Fibroblast of the aortic adventitia (primary cell): ENCODE measurements around the gene MAP2K4. TPM values are rescaled to one million over a fixed set of nuclear protein-coding genes. Genes with fewer than 3 reads are reported as not detected.

Experiments
- DNase-seq: peaks from one replicate; pipeline ENCODE4 v3.0.0-alpha.2; 2010; ENCODE audit warnings: low read depth
- H3K4me3 ChIP-seq: 2 replicates; pipeline ENCODE4 v1.5.1; 2011; ENCODE audit warnings: low read depth, mild to moderate bottlenecking, control low read depth, low read length, moderate library complexity
- small RNA-seq: library from RNA; depleted of rRNA; stranded (forward); fragments of <200 nt; gene quantifications from one replicate; pipeline ENCODE3, GENCODE V24; 2012
- total RNA-seq: library from RNA; depleted of rRNA; stranded (reverse); fragments of >200 nt; gene quantifications from 2 replicates; pipeline ENCODE4 v1.2.3, GENCODE V29; 2012; ENCODE audit warnings: low replicate concordance
- TF ChIP-seq, protein P1 (sequence below): IDR thresholded peaks from 2 replicates; pipeline ENCODE4 v1.5.1; 2011; ENCODE audit warnings: mild to moderate bottlenecking, low read length, control low read depth, inconsistent platforms; ENCODE audit not compliant: insufficient read depth

The MAP2K4 gene
- total RNA-seq, 1 donor: 26.5 TPM

DNA sequence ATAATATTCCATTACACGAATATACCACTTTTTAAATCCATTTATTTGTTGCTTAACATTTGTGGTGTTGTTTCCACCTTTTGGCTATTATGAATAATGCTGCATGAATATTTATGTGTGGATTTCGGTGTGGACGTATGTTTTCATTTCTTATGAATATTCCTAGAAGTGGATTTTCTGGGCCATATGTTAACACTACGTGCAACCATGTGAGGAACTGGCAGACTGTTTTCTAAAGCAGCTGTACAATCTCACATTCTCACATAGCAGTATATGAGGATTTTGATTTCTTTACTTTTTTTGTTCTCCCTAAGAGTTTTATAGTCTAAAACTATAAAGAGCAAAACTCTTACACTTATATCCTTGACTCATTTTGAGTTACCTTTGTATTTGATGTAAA lies 143.4 kb downstream of the MAP2K4 start:
- TF ChIP-seq, protein P1, sequence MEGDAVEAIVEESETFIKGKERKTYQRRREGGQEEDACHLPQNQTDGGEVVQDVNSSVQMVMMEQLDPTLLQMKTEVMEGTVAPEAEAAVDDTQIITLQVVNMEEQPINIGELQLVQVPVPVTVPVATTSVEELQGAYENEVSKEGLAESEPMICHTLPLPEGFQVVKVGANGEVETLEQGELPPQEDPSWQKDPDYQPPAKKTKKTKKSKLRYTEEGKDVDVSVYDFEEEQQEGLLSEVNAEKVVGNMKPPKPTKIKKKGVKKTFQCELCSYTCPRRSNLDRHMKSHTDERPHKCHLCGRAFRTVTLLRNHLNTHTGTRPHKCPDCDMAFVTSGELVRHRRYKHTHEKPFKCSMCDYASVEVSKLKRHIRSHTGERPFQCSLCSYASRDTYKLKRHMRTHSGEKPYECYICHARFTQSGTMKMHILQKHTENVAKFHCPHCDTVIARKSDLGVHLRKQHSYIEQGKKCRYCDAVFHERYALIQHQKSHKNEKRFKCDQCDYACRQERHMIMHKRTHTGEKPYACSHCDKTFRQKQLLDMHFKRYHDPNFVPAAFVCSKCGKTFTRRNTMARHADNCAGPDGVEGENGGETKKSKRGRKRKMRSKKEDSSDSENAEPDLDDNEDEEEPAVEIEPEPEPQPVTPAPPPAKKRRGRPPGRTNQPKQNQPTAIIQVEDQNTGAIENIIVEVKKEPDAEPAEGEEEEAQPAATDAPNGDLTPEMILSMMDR: no peak
- H3K4me3 ChIP-seq: no peak overlapping the region
- DNase-seq: no peak

DNA sequence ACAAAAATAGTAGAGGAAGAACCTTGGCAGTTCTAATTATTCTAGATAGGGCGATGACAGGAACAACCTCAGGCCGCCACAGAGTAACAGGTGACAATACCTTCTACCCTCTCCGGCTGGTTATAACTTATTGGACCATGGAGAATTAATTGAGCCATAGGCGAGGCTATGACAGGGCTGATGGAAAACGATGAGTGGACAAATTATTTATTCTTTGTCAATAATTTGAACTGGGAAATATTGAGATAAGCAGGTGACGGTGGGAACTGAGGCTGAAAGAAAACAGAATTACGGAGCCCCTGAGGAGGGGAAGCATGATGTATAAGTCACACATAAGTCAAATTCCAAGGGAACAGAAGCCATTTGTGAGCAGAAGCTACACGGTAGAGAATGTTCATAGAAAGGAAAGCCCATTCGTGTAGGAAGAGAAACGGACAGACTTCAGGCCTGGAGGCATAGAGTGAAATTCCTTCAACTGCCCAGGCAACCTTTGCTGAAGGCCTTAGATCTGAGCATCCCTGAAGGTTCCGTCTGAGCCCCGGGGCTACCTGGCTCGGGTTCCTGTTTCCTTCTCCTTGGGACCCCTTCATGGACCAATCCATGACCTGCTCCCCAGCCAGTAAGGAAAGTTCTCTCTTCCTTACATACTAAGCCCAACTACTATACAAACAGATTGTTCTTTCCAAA lies 158.1 kb downstream of the MAP2K4 start:
- DNase-seq: no peak
- TF ChIP-seq, protein P1: no peak
- no peak overlapping the region for H3K4me3 ChIP-seq

DNA sequence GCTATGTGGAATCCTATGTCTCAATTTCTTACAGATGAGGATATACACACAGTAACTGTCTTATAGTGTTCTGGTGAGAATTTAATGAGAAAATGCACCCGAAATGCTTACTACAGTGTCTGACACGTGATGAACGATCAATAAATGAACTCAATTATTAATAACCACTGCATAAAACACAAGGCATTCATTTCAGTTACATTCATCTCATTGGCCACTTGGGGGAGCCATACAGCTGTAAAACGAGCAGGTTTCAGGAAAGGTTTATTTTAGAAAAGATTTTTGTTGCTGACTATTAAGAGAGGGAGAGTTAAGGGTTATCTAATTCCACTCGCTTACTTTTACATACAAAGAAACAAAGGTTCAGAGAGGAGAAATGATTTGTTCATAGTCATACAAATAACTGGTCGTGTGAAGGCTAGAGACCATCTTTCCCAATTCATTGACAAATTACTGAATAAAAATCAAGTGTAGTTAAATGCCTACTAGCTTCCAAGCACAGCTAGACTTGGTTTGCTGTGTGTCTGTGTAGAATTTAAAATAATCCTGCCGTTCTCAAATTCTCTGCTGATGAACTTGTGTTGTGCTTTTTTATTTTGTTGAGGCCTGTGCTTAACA lies 160.1 kb downstream of the MAP2K4 start:
- H3K4me3 ChIP-seq: no peak overlapping the region
- TF ChIP-seq, protein P1: peak; percentile 74
- peak; percentile 78 for DNase-seq

DNA sequence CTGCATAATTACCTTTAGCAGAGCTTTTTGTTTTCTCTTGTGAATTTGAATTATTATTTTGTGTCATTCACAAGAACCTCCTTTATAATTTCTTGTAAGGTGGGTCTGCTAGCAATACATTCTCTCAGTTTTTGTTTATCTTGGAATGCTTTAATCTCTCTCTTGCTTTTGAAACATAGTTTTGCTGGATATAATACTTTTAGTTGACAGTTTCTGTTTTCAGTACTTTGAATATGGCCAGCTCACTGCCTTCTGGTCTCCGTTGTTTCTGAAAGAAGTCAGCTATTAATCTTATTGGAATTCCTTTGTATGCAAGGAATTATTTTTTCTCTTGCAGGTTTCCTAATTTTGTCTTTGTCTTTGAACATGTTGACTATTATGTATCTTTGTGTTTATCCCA lies 167.0 kb downstream of the MAP2K4 start:
- H3K4me3 ChIP-seq: no peak overlapping the region
- TF ChIP-seq, protein P1: no peak

DNA sequence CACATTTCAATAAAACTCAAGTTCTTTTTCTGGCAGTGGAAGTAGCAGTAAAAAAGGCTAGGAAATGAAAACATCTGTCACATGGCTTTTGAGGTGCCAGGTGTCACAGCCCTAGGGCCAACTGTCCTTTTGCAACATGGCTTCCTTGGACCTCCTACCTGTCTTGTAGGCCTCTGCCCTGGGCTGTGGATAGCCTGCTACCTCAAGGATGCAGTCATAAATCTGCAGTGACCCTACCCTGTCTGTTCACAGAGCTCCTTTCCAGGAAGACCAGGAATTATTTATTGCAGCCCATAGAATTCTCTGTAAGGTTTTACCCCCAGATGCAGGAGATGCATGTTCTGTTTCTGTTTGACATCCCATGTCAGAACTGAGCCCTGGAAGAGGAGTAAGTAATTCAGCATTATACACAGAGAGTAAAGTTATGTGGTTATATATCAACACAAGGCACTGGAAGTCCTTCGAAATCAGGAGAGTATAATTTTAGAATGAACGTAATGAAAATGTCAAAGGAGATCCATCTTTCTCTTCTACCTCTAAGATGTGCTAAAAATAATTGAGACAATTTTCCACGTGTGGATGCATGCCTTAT lies 172.6 kb downstream of the MAP2K4 start:
- TF ChIP-seq, protein P1: no peak
- no peak overlapping the region for H3K4me3 ChIP-seq
- no peak for DNase-seq

More for the DNA sequence above, 167.0 kb downstream of the MAP2K4 start:
- DNase-seq: no peak

Small RNAs within 50 kb of the gene (small RNA-seq; reads per million reads assigned to genes)
- gene MIR744 (304 reads per million, percentile 99 among the genes with 10 or more reads in this experiment), gene RNU11-2P (not detected)

Other genes starting within 250 kb of the MAP2K4 start
- gene ZNF18, start 23.4 kb upstream of the MAP2K4 start, total RNA-seq: 8.6 and 20.3 TPM in 2 replicates